Suprapubic skin (tissue), 4 donors: ENCODE measurements around the gene CLDN11. TPM values are rescaled to one million over a fixed set of nuclear protein-coding genes. Genes with fewer than 3 reads are reported as not detected.

ENCODE experiments used
- DNase-seq, 2 donors: peaks; one replicate each; pipeline ENCODE4 v3.0.0-alpha.2; 2019; ENCODE audit warnings: low spot score in 2 of 2
- H3K27ac ChIP-seq: fragments of 200-600 bp; sonication (generic); one replicate; pipeline ENCODE4 v1.5.1; 2019
- H3K27me3 ChIP-seq: fragments of 200-600 bp; sonication (generic); one replicate; pipeline ENCODE4 v1.5.1; 2019
- H3K36me3 ChIP-seq: fragments of 200-600 bp; sonication (generic); one replicate; pipeline ENCODE4 v1.5.1; 2019
- H3K4me1 ChIP-seq: fragments of 200-600 bp; sonication (generic); one replicate; pipeline ENCODE4 v1.5.1; 2019
- H3K4me3 ChIP-seq: fragments of 200-600 bp; sonication (generic); one replicate; pipeline ENCODE4 v1.5.1; 2019; ENCODE audit warnings: mild to moderate bottlenecking
- H3K9me3 ChIP-seq: fragments of 200-600 bp; sonication (generic); one replicate; pipeline ENCODE4 v1.5.1; 2019
- CTCF ChIP-seq, 2 donors: fragments of 200-600 bp in 1 of 2; fragments of 450-650 bp in 1 of 2; sonication (generic) in 1 of 2; IDR thresholded peaks; one replicate each; pipeline ENCODE4 v1.5.1; 2016 to 2019; ENCODE audit warnings: antibody characterized with exemption in 2 of 2, mild to moderate bottlenecking in 1 of 2, moderate library complexity in 1 of 2
- EP300 ChIP-seq: sonication (generic); formaldehyde crosslinking; IDR thresholded peaks from one replicate; pipeline ENCODE4 v1.6.1; 2017; ENCODE audit warnings: antibody characterized with exemption
- POLR2A ChIP-seq, 2 donors: fragments of 450-650 bp; IDR thresholded peaks; one replicate each; pipeline ENCODE4 v1.6.1; 2017; ENCODE audit warnings: antibody characterized with exemption in 2 of 2, mild to moderate bottlenecking in 2 of 2, moderate library complexity in 2 of 2
- POLR2AphosphoS5 ChIP-seq, 3 donors: sonication (generic); formaldehyde crosslinking; IDR thresholded peaks; one replicate each; pipeline ENCODE4 v1.6.1; 2017; ENCODE audit warnings: antibody characterized with exemption in 3 of 3
- WGBS: methylation state at CpG from one replicate; pipeline ENCODE4 v1.1.5; 2018; 5-methylcytosine and 5-hydroxymethylcytosine counted together
- total RNA-seq, 4 donors: library from RNA; depleted of rRNA; stranded (reverse); fragments of >200 nt; gene quantifications; one replicate each; pipeline ENCODE4 v1.1.0, GENCODE V29; 2016

CLDN11 gene
- total RNA-seq, 4 donors from 2014 or later = 2.1 to 6.4 (median 3.6) TPM

GRCh38 chr3:170442947-170443346 is 24.3 kb downstream of the CLDN11 start:
- no peaks in the 10 kb centered on the region for H3K27me3 ChIP-seq
- no peak overlapping the region for H3K27ac ChIP-seq
- H3K36me3 ChIP-seq = no peaks in the 10 kb centered on the region
- H3K4me3 ChIP-seq = no peak overlapping the region
- no peaks in the 10 kb centered on the region for H3K9me3 ChIP-seq
- no peak for DNase-seq
- TF ChIP-seq POLR2A (IDR thresholded peaks at IDR 0.05) (no peak), EP300 (no peak), POLR2AphosphoS5 (IDR thresholded peaks at IDR 0.05) (no peak), CTCF (IDR thresholded peaks at IDR 0.05) (no peak)
- no peaks in the 10 kb centered on the region for H3K4me1 ChIP-seq

DNA sequence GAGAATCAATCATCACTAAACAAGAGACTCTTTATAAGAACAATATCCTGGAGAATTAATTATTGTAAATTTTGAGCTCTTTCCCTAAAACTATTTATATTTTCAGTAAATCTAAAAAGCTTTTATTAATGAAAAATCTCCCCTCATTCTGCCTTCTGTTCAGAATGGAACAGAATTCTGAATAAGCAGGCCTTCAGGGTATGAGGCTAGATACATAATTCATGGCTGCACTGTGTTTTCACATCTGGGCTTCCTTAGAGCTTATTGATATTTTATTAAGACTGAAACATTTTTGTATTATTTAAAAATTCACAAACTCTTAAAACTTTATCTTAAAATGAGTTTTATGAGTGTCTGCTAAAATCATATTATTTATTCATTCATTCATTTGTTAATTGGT is 24.8 kb downstream of the CLDN11 start:
- TF ChIP-seq CTCF (IDR thresholded peaks at IDR 0.05) (no peak), POLR2A (IDR thresholded peaks at IDR 0.05) (no peak), EP300 (no peak), POLR2AphosphoS5 (IDR thresholded peaks at IDR 0.05) (no peak)
- Histone ChIP-seq H3K9me3 (no peaks in the 10 kb centered on the region), H3K36me3 (no peaks in the 10 kb centered on the region), H3K4me1 (no peaks in the 10 kb centered on the region), H3K27ac (no peak overlapping the region), H3K4me3 (no peak overlapping the region), H3K27me3 (no peaks in the 10 kb centered on the region)
- DNase-seq = no peak

DNA sequence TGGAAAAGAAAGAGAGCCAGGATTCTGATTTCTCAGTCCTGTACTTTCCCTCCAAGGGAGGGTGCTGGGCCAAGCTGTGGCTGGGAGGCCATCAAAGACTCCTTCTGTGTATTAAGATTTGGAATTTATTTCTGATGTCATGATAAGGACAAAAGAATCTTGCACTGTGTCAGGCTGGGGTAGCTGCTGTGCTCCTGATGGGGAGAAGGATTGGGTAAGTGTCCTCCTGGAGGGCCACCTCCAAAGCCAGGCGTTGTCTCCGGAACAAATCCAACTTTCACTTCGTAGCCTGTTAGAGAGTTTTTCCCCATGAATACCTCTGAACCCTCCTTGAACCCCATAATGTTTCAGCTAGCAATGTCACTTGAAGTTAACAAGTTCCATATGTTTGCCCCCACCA is 29.9 kb downstream of the CLDN11 start:
- TF ChIP-seq POLR2AphosphoS5 (IDR thresholded peaks at IDR 0.05) = no peak
- no peak for TF ChIP-seq CTCF (IDR thresholded peaks at IDR 0.05)
- no peak for TF ChIP-seq EP300
- TF ChIP-seq POLR2A (IDR thresholded peaks at IDR 0.05) = no peak
- DNase-seq = no peak
- WGBS = 69% methylated on average over 3 of the region's 3 CpGs
- Histone ChIP-seq H3K9me3 (no peaks in the 10 kb centered on the region), H3K4me1 (no peaks in the 10 kb centered on the region), H3K4me3 (no peak overlapping the region), H3K27ac (no peak overlapping the region), H3K36me3 (no peaks in the 10 kb centered on the region), H3K27me3 (no peaks in the 10 kb centered on the region)

DNA sequence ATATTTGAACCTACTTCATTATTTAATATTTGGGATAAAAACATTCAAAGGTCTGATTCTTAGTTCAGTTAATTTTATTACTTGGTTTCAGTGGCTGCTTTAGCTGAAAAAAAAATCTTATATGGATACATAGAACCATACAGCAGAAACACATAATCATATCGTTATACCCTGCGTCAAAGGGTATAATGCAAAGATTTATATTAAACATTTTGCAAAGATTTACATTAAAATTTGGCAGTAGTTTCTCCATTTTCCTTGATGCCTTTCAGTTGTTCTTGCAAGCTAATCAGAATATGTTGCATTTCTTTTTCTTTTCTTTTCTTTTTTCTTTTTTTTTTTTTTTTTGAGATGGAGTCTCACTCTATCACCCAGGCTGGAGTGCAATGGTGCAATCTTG is 31.4 kb downstream of the CLDN11 start:
- DNase-seq = no peak
- Histone ChIP-seq H3K4me3 (no peak overlapping the region), H3K4me1 (no peaks in the 10 kb centered on the region), H3K27ac (no peak overlapping the region), H3K9me3 (no peaks in the 10 kb centered on the region), H3K36me3 (no peaks in the 10 kb centered on the region), H3K27me3 (no peaks in the 10 kb centered on the region)
- TF ChIP-seq EP300 (no peak), POLR2AphosphoS5 (IDR thresholded peaks at IDR 0.05) (no peak), CTCF (IDR thresholded peaks at IDR 0.05) (no peak), POLR2A (IDR thresholded peaks at IDR 0.05) (no peak)
- 95% methylated on average over 2 of the region's 2 CpGs for WGBS

DNA sequence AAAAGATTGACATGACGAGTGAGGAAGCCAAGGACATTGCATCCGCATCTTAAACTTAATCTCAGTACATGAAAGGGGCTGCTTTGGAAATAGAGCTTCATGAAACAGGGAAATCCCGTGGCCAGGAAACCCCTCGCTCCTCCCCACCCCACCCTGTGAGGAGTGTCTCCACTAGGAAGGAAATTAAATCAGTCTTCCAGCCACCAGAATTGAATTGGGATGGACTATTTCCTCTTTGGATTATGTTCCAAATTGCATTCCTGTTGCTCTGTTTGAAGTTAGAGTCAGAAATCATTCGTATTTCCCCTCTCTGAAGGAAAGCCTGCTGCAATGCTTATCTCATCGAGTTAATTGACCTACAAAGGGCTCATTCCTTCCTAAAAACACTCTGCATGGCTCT is 35.8 kb downstream of the CLDN11 start:
- Histone ChIP-seq H3K4me1 (no peaks in the 10 kb centered on the region), H3K36me3 (no peaks in the 10 kb centered on the region), H3K9me3 (no peaks in the 10 kb centered on the region), H3K27me3 (no peaks in the 10 kb centered on the region), H3K27ac (no peak overlapping the region), H3K4me3 (no peak overlapping the region)
- 58% methylated on average over 6 of the region's 6 CpGs for WGBS
- no peak for TF ChIP-seq POLR2AphosphoS5 (IDR thresholded peaks at IDR 0.05)
- TF ChIP-seq EP300 = no peak
- TF ChIP-seq CTCF (IDR thresholded peaks at IDR 0.05) = no peak
- TF ChIP-seq POLR2A (IDR thresholded peaks at IDR 0.05) = no peak
- DNase-seq = no peak
